ENCODE results near the gene FGFBP3.
A peak's percentile ranks its signal among the peaks of the same experiment; 100 is the strongest.

FGFBP3 gene, protein sequence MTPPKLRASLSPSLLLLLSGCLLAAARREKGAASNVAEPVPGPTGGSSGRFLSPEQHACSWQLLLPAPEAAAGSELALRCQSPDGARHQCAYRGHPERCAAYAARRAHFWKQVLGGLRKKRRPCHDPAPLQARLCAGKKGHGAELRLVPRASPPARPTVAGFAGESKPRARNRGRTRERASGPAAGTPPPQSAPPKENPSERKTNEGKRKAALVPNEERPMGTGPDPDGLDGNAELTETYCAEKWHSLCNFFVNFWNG

GRCh38 chr10:91909117-91909677 is at the start of gene FGFBP3:
TSS of gene FGFBP3 (minus strand) at chr10:91909486. CDS start at chr10:91908969, 517 bp downstream.
- DNase-seq, result peak; percentile 60

- no peak for DNase-seq
Measured at GRCh38 chr10:91957091-91957490, 47.8 kb upstream of the FGFBP3 start.

DNA sequence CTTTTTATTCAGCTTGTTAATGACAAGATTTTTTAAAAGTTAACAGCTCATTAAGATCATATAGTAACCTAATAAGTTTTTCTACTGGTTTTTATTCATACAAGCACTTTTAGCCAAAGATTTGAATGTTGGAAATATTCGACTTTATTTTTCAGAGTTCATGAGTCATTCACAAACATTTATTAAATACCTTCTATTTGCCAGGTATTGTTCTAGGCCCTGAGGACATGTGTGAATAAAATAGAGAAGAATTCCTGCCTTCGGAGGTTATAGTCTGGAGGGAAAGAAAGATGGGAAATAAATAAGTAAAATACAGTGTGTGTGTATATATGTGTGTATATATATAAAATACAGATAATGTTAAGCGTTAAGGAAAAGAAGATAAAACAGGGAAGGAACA is 45.8 kb upstream of the FGFBP3 start:
- no peak for DNase-seq

DNA sequence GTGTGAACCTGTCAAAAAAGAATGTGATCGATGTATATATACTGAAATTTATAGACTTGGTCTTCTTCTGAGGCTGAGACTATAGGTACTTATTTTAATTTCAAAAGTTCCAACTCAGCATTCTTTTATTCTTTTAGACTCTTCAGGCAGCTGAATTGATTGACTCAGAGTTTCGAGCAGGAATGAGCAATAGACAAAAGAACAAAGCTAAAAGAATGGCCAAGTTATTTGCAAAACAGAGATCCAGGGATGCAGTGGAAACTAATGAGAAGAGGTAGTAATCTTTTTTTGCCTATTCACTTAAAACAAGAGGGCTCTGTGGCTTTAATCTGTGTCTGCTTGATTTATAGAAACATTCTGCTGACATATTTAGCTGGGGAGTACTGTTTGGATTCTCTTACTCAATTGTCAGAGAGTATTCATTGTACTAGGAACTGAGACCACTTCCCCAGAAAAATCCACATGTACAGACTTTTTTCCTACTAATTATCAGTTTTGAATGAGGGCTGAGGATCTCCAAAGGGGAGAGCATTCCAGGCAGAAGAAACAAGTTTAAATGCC is 44.4 kb upstream of the FGFBP3 start:
- no peak for DNase-seq

- no peak for DNase-seq
Measured at GRCh38 chr10:91944880-91945630, 35.8 kb upstream of the FGFBP3 start.

DNA sequence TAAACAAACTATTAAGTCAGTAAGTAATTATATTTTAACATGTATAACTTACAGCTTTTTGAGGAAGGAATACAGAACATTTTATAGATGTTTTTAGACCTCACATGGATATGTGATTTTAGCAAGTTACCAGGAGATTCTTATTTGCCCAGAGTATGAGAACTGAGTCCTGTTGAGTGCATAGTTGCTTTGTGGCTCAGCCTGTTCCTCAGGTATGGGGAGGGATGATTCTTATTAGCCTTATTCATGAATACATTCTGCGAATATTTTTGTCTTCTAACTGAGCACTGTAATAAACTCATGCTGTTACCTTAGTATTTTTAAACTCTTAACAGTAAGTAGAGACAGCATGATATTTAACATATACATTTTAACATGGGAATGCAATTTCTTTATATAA is 32.1 kb upstream of the FGFBP3 start:
- no peak for DNase-seq

DNA sequence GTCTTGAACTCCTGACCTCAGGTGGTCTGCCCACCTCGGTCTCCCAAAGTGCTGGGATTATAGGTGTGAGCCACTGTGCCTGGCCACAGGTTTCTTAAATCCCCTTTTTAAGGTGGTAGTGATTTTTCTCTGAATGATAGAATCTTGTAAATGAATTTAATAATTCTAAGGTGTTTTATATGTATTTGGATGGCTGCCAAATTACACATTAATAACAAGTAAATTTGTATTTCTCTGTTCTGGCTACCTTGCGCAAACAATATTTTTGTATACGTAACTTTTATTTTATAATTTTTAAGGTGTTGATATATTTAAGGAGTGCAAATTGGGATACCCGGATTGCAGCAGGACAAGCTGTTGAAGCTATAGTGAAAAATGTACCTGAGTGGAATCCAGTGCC is 30.4 kb upstream of the FGFBP3 start:
- DNase-seq, result no peak

DNA sequence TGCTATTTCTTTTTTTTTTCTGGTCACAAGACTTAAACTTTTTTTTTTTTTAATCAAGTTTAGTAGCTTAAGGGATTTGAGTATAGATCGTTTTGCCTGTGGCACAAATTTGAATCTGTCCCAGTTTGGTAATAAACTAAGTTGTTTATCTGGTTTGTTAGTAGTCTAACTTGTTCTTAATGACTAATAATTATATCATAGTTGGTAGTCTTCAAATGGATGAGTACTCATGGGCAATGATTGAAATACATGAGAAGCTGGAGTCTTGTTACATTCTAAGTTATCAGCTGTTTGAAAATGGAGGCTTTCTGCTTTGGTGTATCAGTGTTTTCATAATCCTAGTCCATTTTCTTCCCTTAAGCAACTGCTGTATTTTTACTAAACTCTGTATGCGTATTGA is 26.6 kb upstream of the FGFBP3 start:
- DNase-seq, result no peak

DNA sequence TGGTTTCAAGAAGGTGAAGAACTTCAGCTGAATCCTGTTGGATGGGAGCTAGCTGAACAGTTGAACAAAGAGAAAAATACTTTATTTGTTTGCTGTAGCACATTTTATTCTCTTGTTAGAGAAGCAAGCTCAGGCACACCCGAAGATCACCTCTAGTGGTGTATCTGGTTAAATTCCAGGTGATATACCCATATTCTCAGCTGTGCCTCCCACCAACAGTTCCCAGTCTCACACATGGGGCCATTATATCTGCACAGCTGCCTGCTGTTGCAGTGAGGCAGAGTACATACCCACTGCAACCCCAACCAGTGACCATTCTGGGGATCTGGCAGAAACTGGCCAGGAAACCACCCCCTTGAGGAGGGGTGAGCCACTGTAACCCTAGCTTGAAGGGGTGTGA is 23.5 kb upstream of the FGFBP3 start:
- DNase-seq, result no peak

DNA sequence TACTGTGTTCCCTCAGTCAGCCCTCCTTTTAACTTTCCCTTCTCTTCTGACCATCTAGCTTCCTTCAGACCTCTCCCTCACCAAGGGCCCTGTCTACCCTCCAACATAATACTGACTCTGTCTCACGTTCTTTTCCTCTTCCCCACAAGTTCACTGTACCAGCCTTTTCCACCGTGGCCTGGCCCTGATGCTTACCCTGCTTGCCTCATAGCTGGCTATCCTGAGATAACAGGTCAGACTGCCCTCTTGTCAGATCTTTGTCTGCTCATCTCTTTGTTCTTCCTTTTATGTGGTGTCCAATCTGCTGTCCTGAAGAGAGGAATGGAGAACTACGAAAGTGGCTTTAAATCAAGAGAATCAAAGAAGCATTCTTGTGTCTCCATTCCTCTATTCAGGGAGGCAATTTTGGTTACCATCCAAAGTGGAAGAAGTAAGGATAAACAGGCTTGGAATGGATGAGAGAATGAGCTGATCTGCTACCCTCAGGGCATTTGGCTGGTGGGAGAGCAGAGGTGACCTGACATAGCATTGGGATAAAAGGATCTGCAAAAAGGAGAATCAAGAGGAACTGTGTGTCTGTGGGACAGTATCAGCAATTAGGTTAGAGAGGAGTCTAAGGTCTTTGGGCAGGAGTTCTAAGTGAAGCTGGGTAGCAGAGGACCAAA is 22.4 kb upstream of the FGFBP3 start:
- DNase-seq, result no peak

DNA sequence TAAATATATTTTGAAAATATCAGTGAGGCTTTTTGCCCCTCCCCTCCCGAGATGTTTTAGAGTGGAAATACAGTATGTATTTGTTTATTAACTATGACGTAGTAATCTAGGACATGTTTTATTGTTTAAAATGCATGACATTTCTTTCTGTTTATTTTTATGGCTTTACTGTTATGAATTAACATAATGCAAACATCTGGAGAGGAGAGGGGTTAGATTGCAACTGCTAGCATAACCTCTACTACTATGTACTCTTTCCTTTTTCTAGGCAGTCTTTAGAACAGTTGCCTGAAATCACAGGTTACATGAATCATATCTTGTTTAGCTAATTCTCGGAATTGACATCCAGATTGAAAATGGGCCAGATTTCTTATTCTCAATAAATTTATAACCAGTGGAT is 21.7 kb upstream of the FGFBP3 start:
- DNase-seq, result no peak

DNA sequence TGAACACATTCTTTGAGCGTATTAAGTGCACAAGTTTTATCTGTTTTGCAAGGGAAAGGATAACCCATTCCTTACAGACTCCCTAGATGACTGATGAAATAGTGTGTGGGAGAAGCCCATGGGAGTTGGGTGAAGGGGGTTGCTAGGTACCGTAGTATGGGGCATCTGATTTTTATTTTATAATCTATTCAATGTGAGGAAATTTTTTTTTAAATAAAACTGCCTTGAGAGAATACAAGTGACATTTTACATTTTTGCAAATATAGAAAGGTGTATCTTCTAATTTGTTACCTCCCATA is 15.7 kb upstream of the FGFBP3 start:
- DNase-seq, result no peak

DNA sequence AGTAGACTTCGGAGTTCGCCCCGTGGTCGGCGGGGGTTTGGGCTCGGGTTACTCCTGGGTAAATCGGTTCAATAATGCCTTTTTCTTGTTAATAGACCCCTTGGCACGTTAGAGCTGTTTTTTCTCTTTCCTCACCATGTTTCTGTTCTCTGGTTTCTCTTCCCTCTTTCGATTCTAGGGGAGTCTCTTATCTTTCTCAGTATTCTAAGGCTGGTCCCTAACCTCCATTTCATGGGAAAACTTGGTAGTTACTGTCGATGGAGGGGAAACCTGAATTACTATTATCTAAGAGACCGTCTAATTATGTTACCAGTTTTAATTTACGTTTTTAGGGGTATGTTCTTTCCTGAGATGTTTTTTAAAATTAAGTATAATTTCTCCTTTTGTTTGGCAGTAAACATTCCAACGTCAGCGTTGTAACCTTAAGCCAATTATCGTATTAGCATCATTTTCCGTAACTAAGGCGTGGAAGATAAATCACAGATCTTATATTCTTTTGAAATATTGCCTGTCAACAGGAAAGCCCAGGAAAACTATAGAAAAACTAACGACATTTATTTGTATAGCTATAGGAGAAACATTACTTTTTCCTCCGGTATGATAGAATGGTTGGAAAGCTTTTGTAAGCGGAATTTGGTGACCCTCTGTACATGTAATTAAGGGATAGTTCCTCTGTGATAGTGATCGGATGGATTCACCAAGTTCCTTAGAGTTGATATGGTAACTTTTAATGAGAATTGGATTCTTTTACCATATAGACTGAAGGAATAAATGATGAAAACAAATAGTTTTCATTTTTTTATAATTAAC is 15.1 kb upstream of the FGFBP3 start:
- no peak for DNase-seq

DNA sequence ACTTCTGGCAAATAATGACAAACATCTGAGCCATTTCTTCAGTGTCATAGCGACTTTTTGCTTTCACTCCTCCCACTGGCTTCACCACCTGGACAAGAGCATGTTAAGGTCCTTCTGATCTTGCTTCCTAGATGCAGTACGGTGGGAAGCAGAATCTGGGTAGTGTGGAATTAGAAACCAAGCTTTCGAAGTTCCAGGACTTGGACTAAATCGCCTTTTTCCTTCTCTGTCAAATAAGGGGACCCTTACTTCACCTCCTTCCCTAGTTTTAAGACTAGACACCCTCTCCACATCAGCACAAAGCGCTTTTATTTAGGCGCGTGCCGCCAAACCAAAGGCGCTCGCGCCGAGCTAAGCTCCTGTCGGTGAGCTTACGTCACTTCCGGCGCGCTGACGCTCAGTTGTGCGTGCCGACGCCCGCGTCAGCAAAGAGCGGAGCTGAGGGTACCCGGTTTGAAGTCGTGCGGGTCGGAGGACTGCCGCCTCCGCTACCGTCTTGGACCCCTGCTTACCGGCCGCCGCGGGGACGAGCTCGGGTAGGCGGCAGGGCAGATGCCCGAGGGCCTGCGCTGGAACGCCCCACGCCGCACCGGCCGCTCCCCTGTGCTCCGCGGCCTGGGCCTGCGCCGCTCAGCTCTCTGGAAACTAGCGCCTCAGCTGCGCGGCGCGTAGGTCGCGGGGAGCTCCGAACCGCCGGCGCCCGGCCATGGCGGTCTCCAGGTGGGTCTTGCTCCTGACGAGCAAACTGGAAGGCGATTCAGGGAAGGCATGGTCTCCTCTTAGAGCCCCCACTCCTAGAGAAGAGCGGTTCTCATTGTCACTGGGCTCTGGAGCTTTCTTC is 14.3 kb upstream of the FGFBP3 start, which contains the start of gene BTAF1:
Gene BTAF1, plus strand, starts transcription at position 400 of the 841 bp plus-strand sequence. Its CDS starts 307 bp downstream, at position 707.
- peak; percentile 94 for DNase-seq

DNA sequence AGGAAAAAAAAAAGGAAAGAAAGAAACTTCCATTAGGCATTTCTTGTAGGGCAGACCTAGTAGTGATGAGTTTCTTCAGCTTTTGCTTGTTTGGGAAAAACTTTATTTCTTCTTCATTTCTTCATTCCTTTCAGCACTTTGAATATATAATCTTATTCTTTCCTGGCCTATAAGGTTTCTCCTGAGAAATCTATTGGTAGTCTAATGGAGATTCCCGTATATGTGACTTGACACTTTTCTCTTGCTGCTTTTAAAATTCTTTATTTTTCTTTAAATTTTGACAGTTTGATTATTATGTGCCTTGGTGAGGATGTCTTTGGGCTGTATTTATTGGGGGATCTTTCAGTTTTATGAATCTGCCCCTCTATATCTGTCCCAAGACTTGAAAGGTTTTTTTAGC is 10.4 kb upstream of the FGFBP3 start:
- DNase-seq, result no peak

GRCh38 chr10:91910467-91910866 is 1.2 kb upstream of the FGFBP3 start:
- DNase-seq, result no peak

- DNase-seq, result peak; percentile 88
Measured at GRCh38 chr10:91908337-91909116, 759 bp downstream of the FGFBP3 start.

GRCh38 chr10:91907914-91908336 is 1.4 kb downstream of the FGFBP3 start:
- DNase-seq, result no peak

DNA sequence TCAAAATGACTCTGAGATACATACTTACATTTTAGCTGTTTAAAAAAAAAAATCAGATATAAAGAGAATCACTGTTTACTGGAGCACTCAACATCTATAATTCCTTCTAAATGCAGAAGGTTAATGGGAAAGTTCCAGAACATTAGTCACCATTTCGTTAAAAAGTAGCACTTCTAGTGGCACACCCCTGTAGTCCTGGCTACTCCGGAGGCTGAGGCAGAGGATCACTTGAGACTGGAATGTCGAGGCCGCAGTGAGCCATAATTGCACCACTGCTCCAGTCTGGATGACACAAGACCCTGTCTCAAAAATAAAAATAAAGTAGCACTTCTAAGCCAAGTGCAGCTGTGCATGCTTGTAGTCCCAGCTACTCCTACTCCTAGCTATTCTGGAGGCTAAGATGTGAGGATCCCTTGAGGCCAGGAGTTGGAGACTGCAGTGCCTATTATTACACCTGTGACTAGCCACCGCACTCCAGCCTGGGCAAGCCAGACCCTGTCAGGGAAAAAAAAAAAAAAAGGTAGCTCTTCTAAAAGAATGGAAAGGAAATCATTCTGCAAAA is 2.2 kb downstream of the FGFBP3 start:
- no peak for DNase-seq
